IMR-90 (cell line): ENCODE measurements around the gene FHAD1. TPM values are rescaled to one million over a fixed set of nuclear protein-coding genes. Genes with fewer than 3 reads are reported as not detected.
A peak's percentile ranks its signal among the peaks of the same experiment; 100 is the strongest.

Experiments used
- ATAC-seq: fragments of 200-7000 bp; cut with Tn5 transposase; 2 replicates; pipeline ENCODE4 v1.9.1; 2020; ENCODE audit warnings: low read depth, mild to moderate bottlenecking, moderate library complexity
- BruUV-seq: library from RNA; stranded (reverse); fragments of 400-500 nt; replicated peaks from 2 replicates; lab custom pipeline; 2021; lab: Mats Ljungman, UMichigan
- CTCF ChIA-PET: fragments of 300-600 bp; formaldehyde crosslinking; extraction: SDS; loops from one replicate; lab custom pipeline; 2021; ENCODE audit warnings: antibody characterized with exemption; lab: Yijun Ruan, JAX
- POLR2A ChIA-PET: fragments of 300-600 bp; sonication (Branson Sonifier 250); formaldehyde crosslinking; loops from one replicate; lab custom pipeline; 2022; ENCODE audit warnings: antibody characterized with exemption; ENCODE audit not compliant: unreplicated experiment; lab: Charles Lee
- DNase-seq: peaks from one replicate; pipeline ENCODE4 v3.0.0; 2013
- H2AFZ ChIP-seq: replicated peaks from 2 replicates; pipeline ENCODE3; 2013; ENCODE audit warnings: low read length, mild to moderate bottlenecking; ENCODE audit not compliant: poor library complexity
- H2AK5ac ChIP-seq: 2 replicates; pipeline ENCODE4 v1.6.1; 2013; ENCODE audit warnings: low read depth, low read length, inconsistent platforms
- H2AK9ac ChIP-seq: replicated peaks from 2 replicates; pipeline ENCODE3; 2013; ENCODE audit warnings: mild to moderate bottlenecking, low read depth, low read length, moderate library complexity; ENCODE audit not compliant: poor library complexity
- H2BK120ac ChIP-seq: 2 replicates; pipeline ENCODE4 v1.6.1; 2013; ENCODE audit warnings: low read depth, low read length, inconsistent platforms
- H2BK15ac ChIP-seq: 3 replicates; pipeline ENCODE4 v1.6.1; 2013; ENCODE audit warnings: low read depth, low read length, inconsistent platforms
- H2BK20ac ChIP-seq: 2 replicates; pipeline ENCODE4 v1.6.1; 2013; ENCODE audit warnings: low read depth, mild to moderate bottlenecking, inconsistent platforms, low read length, moderate library complexity
- H2BK5ac ChIP-seq: 2 replicates; pipeline ENCODE4 v1.6.1; 2013; ENCODE audit warnings: mild to moderate bottlenecking, low read depth, low read length, inconsistent platforms; ENCODE audit not compliant: poor library complexity, severe bottlenecking
- H3K14ac ChIP-seq: replicated peaks from 2 replicates; pipeline ENCODE4 v1.6.1; 2013; ENCODE audit warnings: low read depth, low read length, inconsistent platforms
- H3K18ac ChIP-seq: 2 replicates; pipeline ENCODE4 v1.6.1; 2013; ENCODE audit warnings: low read depth, low read length, control low read depth
- H3K23ac ChIP-seq: 2 replicates; pipeline ENCODE4 v1.6.1; 2013; ENCODE audit warnings: low read depth, low read length, inconsistent platforms
- H3K27ac ChIP-seq: 2 replicates; pipeline ENCODE4 v1.5.1; 2013; ENCODE audit warnings: mild to moderate bottlenecking, control low read depth, low read length; ENCODE audit not compliant: insufficient read depth
- H3K27me3 ChIP-seq: 2 replicates; pipeline ENCODE4 v1.6.1; 2013; ENCODE audit warnings: low read length; ENCODE audit not compliant: control insufficient read depth, insufficient read depth
- H3K36me3 ChIP-seq: 2 replicates; pipeline ENCODE4 v1.6.1; 2013; ENCODE audit warnings: low read length, mixed read lengths; ENCODE audit not compliant: control insufficient read depth, insufficient read depth
- H3K4ac ChIP-seq: 2 replicates; pipeline ENCODE4 v1.6.1; 2013; ENCODE audit warnings: low read depth, low read length, inconsistent platforms
- H3K4me1 ChIP-seq: 2 replicates; pipeline ENCODE4 v1.6.1; 2013; ENCODE audit warnings: low read length, mixed read lengths; ENCODE audit not compliant: control insufficient read depth, insufficient read depth
- H3K4me2 ChIP-seq: 2 replicates; pipeline ENCODE4 v1.6.1; 2013; ENCODE audit warnings: low read depth, mild to moderate bottlenecking, control low read depth, low read length, moderate library complexity
- H3K4me3 ChIP-seq: 2 replicates; pipeline ENCODE4 v1.5.1; 2013; ENCODE audit warnings: low read depth, mild to moderate bottlenecking, control low read depth, low read length, moderate library complexity; ENCODE audit not compliant: insufficient read depth
- H3K56ac ChIP-seq: 2 replicates; pipeline ENCODE4 v1.6.1; 2013; ENCODE audit warnings: low read length, inconsistent platforms; ENCODE audit not compliant: insufficient read depth; ENCODE audit errors: extremely low read depth
- H3K79me1 ChIP-seq, 2 experiments: 2 replicates each; pipeline ENCODE4 v1.6.1; 2013; ENCODE audit warnings: low read length in 2 of 2, inconsistent platforms in 1 of 2, low read depth in 1 of 2
- H3K9ac ChIP-seq: 2 replicates; pipeline ENCODE4 v1.6.1; 2013; ENCODE audit warnings: low read depth, low read length, control low read depth
- H3K9me1 ChIP-seq: 2 replicates; pipeline ENCODE4 v1.6.1; 2013; ENCODE audit warnings: low read length, inconsistent platforms; ENCODE audit not compliant: insufficient read depth
- H3K9me3 ChIP-seq: 2 replicates; pipeline ENCODE4 v1.6.1; 2013; ENCODE audit warnings: low read length; ENCODE audit not compliant: control insufficient read depth, insufficient read depth
- H4K20me1 ChIP-seq: 2 replicates; pipeline ENCODE4 v1.6.1; 2013; ENCODE audit warnings: low read length, inconsistent platforms; ENCODE audit not compliant: insufficient read depth
- H4K5ac ChIP-seq: 2 replicates; pipeline ENCODE4 v1.6.1; 2013; ENCODE audit warnings: mild to moderate bottlenecking, low read depth, low read length, control low read depth
- H4K8ac ChIP-seq, 2 experiments: 2 replicates each; pipeline ENCODE4 v1.6.1; 2013; ENCODE audit warnings: low read depth in 2 of 2, low read length in 2 of 2, control low read depth in 1 of 2, inconsistent platforms in 1 of 2
- H4K91ac ChIP-seq: 2 replicates; pipeline ENCODE4 v1.6.1; 2013; ENCODE audit warnings: low read depth, low read length, inconsistent platforms; ENCODE audit not compliant: insufficient read depth
- BHLHE40 ChIP-seq: fragments of 150-350 bp; IDR thresholded peaks from 2 replicates; pipeline ENCODE4 v1.6.1; 2016; ENCODE audit warnings: mild to moderate bottlenecking, low read depth, low read length
- CEBPB ChIP-seq: IDR thresholded peaks from 2 replicates; pipeline ENCODE4 v1.6.1; 2012; ENCODE audit warnings: low read depth, low read length, improper control_type of control experiment
- ELK1 ChIP-seq: fragments of 150-350 bp; IDR thresholded peaks from 2 replicates; pipeline ENCODE4 v1.6.1; 2016; ENCODE audit warnings: low read depth, mild to moderate bottlenecking, low read length, moderate library complexity, borderline replicate concordance
- FOS ChIP-seq: fragments of 150-350 bp; IDR thresholded peaks from 2 replicates; pipeline ENCODE4 v1.6.1; 2016; ENCODE audit warnings: low read depth, low read length
- MAFK ChIP-seq: IDR thresholded peaks from 2 replicates; pipeline ENCODE4 v1.6.1; 2012; ENCODE audit warnings: low read depth, low read length, improper control_type of control experiment
- MAZ ChIP-seq: IDR thresholded peaks from 2 replicates; pipeline ENCODE4 v1.6.1; 2012; ENCODE audit warnings: low read depth, mild to moderate bottlenecking, low read length, improper control_type of control experiment, moderate library complexity, borderline replicate concordance
- MXI1 ChIP-seq: IDR thresholded peaks from 2 replicates; pipeline ENCODE4 v1.6.1; 2012; ENCODE audit warnings: low read depth, mild to moderate bottlenecking, low read length, moderate library complexity, borderline replicate concordance
- NFE2L2 ChIP-seq: fragments of 150-350 bp; IDR thresholded peaks from 2 replicates; pipeline ENCODE4 v1.6.1; 2016; ENCODE audit warnings: low read depth, mild to moderate bottlenecking, low read length
- POLR2A ChIP-seq: IDR thresholded peaks from 2 replicates; pipeline ENCODE4 v1.6.1; 2012; ENCODE audit warnings: mild to moderate bottlenecking, low read depth, low read length
- RAD21 ChIP-seq: IDR thresholded peaks from 2 replicates; pipeline ENCODE4 v1.6.1; 2012; ENCODE audit warnings: low read length, improper control_type of control experiment
- RFX5 ChIP-seq: IDR thresholded peaks from 2 replicates; pipeline ENCODE4 v1.8.0; 2012; ENCODE audit warnings: low read depth, mild to moderate bottlenecking, low read length, moderate library complexity
- SMC3 ChIP-seq: fragments of 150-350 bp; IDR thresholded peaks from 2 replicates; pipeline ENCODE4 v1.6.1; 2016; ENCODE audit warnings: low read depth, mild to moderate bottlenecking, antibody characterized with exemption, low read length, moderate library complexity
- WGBS, 2 experiments: methylation state at CpG; one replicate each; pipeline versions ENCODE4 v1.1.5 to v1.1.7; 2013; ENCODE audit warnings: missing lambda C conversion rate in 2 of 2; ENCODE audit not compliant: insufficient read length in 1 of 2; ENCODE audit errors: extremely low coverage in 2 of 2; 5-methylcytosine and 5-hydroxymethylcytosine counted together
- dilution Hi-C: fragments of 300-500 bp; cut with HindIII; formaldehyde crosslinking; loops from one replicate; pipeline ENCODE4 v1.14.3; 2018; ENCODE audit warnings: low sequenced_read_pairs; ENCODE audit not compliant: unreplicated experiment
- in situ Hi-C: fragments of 300-500 bp; cut with MboI; formaldehyde crosslinking; loops from 3 replicates; pipeline ENCODE4 v1.14.3; 2019; ENCODE audit warnings: low sequenced_read_pairs, inconsistent platforms, mixed read lengths
- intact Hi-C: fragments of 100-400 bp; cut with micrococcal nuclease; formaldehyde crosslinking; loops from 2 replicates; pipeline ENCODE4 v1.10.0; 2022
- polyA plus RNA-seq, 3 experiments: library from polyadenylated mRNA; depleted of rRNA; stranded (reverse); fragments of >200 nt; gene quantifications; 2 replicates each; pipeline ENCODE4 v1.2.3, GENCODE V29; 2012; ENCODE audit warnings: low replicate concordance in 1 of 3
- total RNA-seq: library from RNA; depleted of rRNA; stranded (reverse); fragments of >200 nt; gene quantifications from 2 replicates; pipeline ENCODE4 v1.2.3, GENCODE V29; 2012
- TF ChIP-seq, protein P1 (sequence below): conservative IDR thresholded peaks from 2 replicates; pipeline ENCODE4 v1.5.1; 2012; ENCODE audit warnings: mild to moderate bottlenecking, low read depth, low read length, improper control_type of control experiment
- TF ChIP-seq, protein P2 (sequence below): fragments of 150-350 bp; IDR thresholded peaks from 2 replicates; pipeline ENCODE4 v1.6.1; 2017; ENCODE audit warnings: mild to moderate bottlenecking, antibody characterized with exemption, low read length, low read depth

FHAD1 gene
- total and polyA plus RNA-seq, 2 of the 4 experiments (the other 2 are of a cell fraction) = not detected

DNA sequence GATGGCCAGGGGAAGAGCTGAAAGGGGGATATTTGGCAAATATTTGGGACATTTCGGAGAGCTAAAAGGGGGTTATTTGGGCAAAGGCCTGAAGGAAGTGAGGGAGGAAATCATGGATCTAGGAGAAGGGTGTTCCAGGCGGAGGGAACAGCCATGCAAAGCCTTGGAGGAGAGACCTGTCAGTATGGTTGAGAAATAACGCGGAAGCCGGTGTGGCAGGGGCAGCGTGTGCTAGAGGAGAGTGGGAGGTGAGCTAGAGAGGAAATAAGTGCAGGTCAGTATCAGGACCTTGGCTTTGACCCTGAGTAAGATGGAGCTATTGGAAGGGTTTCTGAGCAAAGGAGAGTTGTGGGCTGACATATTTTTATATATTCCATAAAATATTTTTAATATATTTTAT is 194.2 kb downstream of the FHAD1 start:
- POLR2A ChIA-PET = no interaction called here
- whole genome bisulfite sequencing, 2 experiments = 82% methylated on average over 6 of the region's 6 CpGs; no CpG with 5 or more reads in 1 of the 2 experiments
- CTCF ChIA-PET = no interaction called here

More for the DNA sequence above, 194.2 kb downstream of the FHAD1 start:
- peaks cover 20% of the 10 kb centered on the region; the same call in 1 of the 2 replicates for H3K27me3 ChIP-seq
- H2AFZ ChIP-seq = no peak overlapping the region
- H3K4me2 ChIP-seq = no peak overlapping the region
- intact Hi-C loops (no loop called here), dilution Hi-C loops (no loop called here), in situ Hi-C loops (no loop called here)
- H3K9me1 ChIP-seq = no peaks in the 10 kb centered on the region
- H4K20me1 ChIP-seq = no peaks in the 10 kb centered on the region
- no peak overlapping the region for H4K91ac ChIP-seq
- no TSS peak for BruUV-seq
- no peak overlapping the region for H4K5ac ChIP-seq
- H3K36me3 ChIP-seq = no peaks in the 10 kb centered on the region
- no peak overlapping the region for H3K56ac ChIP-seq
- no peak overlapping the region for H3K23ac ChIP-seq
- no peak overlapping the region for H2BK120ac ChIP-seq
- H2BK5ac ChIP-seq = no peak overlapping the region
- H3K4me3 ChIP-seq = no peak overlapping the region
- ATAC-seq = no peak
- no peaks in the 10 kb centered on the region for H3K4me1 ChIP-seq
- no peak overlapping the region for H3K4ac ChIP-seq
- H2BK20ac ChIP-seq = no peak overlapping the region
- H2BK15ac ChIP-seq = no peak overlapping the region
- no peak overlapping the region for H4K8ac ChIP-seq
- no peak overlapping the region for H3K27ac ChIP-seq
- H3K79me1 ChIP-seq = no peaks in the 10 kb centered on the region
- no peak overlapping the region for H2AK5ac ChIP-seq
- H3K18ac ChIP-seq = no peak overlapping the region
- no peak overlapping the region for H3K9ac ChIP-seq
- no peak overlapping the region for H3K14ac ChIP-seq
- peak overlapping the region; percentile 28 for H2AK9ac ChIP-seq
- TF ChIP-seq, protein P1, sequence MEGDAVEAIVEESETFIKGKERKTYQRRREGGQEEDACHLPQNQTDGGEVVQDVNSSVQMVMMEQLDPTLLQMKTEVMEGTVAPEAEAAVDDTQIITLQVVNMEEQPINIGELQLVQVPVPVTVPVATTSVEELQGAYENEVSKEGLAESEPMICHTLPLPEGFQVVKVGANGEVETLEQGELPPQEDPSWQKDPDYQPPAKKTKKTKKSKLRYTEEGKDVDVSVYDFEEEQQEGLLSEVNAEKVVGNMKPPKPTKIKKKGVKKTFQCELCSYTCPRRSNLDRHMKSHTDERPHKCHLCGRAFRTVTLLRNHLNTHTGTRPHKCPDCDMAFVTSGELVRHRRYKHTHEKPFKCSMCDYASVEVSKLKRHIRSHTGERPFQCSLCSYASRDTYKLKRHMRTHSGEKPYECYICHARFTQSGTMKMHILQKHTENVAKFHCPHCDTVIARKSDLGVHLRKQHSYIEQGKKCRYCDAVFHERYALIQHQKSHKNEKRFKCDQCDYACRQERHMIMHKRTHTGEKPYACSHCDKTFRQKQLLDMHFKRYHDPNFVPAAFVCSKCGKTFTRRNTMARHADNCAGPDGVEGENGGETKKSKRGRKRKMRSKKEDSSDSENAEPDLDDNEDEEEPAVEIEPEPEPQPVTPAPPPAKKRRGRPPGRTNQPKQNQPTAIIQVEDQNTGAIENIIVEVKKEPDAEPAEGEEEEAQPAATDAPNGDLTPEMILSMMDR = no peak
- TF ChIP-seq ELK1 (no peak), MAFK (no peak), NFE2L2 (no peak), MAZ (no peak), RFX5 (no peak), SMC3 (no peak), MXI1 (no peak), RAD21 (no peak), FOS (no peak), CEBPB (no peak), POLR2A (no peak), BHLHE40 (no peak)
- TF ChIP-seq, protein P2, sequence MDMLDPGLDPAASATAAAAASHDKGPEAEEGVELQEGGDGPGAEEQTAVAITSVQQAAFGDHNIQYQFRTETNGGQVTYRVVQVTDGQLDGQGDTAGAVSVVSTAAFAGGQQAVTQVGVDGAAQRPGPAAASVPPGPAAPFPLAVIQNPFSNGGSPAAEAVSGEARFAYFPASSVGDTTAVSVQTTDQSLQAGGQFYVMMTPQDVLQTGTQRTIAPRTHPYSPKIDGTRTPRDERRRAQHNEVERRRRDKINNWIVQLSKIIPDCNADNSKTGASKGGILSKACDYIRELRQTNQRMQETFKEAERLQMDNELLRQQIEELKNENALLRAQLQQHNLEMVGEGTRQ = no peak
- no peaks in the 10 kb centered on the region for H3K9me3 ChIP-seq
- no peak for DNase-seq
